Gastrocnemius medialis (tissue), 4 donors: Measurements from ENCODE around the gene PRSS56. TPM values are rescaled to one million over a fixed set of nuclear protein-coding genes. Genes with fewer than 3 reads are reported as not detected.
A peak's percentile ranks its signal among the peaks of the same experiment; 100 is the strongest.
"Not testable (repeated sequence)": the region's sequence is repeated elsewhere in the genome, so short reads cannot be mapped to it uniquely, and the experiment has no call there.

Experiments used
- ATAC-seq, 2 donors: fragments of 150-250 bp; one replicate each; pipeline ENCODE4 v1.9.1; 2016
- DNase-seq, 2 donors: peaks; one replicate each; pipeline ENCODE4 v3.0.0-alpha.2; 2019
- H3K27ac ChIP-seq, 4 donors: fragments of 200-600 bp; sonication (generic); 1 replicate in 1 of 4; 2 replicates in 3 of 4; pipeline ENCODE4 v1.5.1; 2016 to 2018; ENCODE audit warnings: mild to moderate bottlenecking in 2 of 4, moderate library complexity in 1 of 4
- H3K27me3 ChIP-seq, 3 donors: fragments of 200-600 bp; sonication (generic) in 2 of 3; 1 replicate in 1 of 3; 2 replicates in 2 of 3; pipeline versions ENCODE4 v1.5.1 to v1.6.0; 2016 to 2019; ENCODE audit warnings: mild to moderate bottlenecking in 1 of 3, moderate library complexity in 1 of 3
- H3K36me3 ChIP-seq, 2 donors: fragments of 200-600 bp; sonication (generic) in 1 of 2; one replicate each; pipeline ENCODE4 v1.5.1; 2017 to 2018
- H3K4me1 ChIP-seq, 2 donors: fragments of 200-600 bp; sonication (generic) in 1 of 2; one replicate each; pipeline ENCODE4 v1.5.1; 2016 to 2017; ENCODE audit warnings: mild to moderate bottlenecking in 2 of 2
- H3K4me3 ChIP-seq, 4 donors: fragments of 200-600 bp; sonication (generic) in 3 of 4; 1 replicate in 1 of 4; 2 replicates in 3 of 4; pipeline ENCODE4 v1.5.1; 2016 to 2019; ENCODE audit warnings: mild to moderate bottlenecking in 2 of 4
- H3K9me3 ChIP-seq, 3 donors: fragments of 200-600 bp; sonication (generic) in 2 of 3; 1 replicate in 1 of 3; 2 replicates in 2 of 3; pipeline ENCODE4 v1.5.1; 2016 to 2019
- CTCF ChIP-seq, 5 experiments: fragments of 450-650 bp in 3 of 5; fragments of 200-600 bp in 2 of 5; sonication (generic) in 2 of 5; IDR thresholded peaks in 4 of 5; conservative IDR thresholded peaks in 1 of 5; 1 replicate in 4 of 5; 2 replicates in 1 of 5; pipeline ENCODE4 v1.5.1; 2016 to 2019; ENCODE audit warnings: antibody characterized with exemption in 5 of 5, mild to moderate bottlenecking in 3 of 5, moderate library complexity in 3 of 5
- POLR2A ChIP-seq, 2 donors: fragments of 450-650 bp; IDR thresholded peaks; one replicate each; pipeline ENCODE4 v1.6.1; 2017; ENCODE audit warnings: antibody characterized with exemption in 2 of 2, mild to moderate bottlenecking in 2 of 2, moderate library complexity in 2 of 2
- in situ Hi-C, 4 donors: fragments of 200-750 bp; cut with MboI; loops; one replicate each; pipeline versions ENCODE4 v1.15.0 to v1.8.0; 2017; ENCODE audit warnings: low sequenced_read_pairs in 4 of 4
- intact Hi-C: fragments of 100-400 bp; cut with DNase I; formaldehyde crosslinking; loops from one replicate; pipeline ENCODE4 v1.15.1; 2023; ENCODE audit warnings: low total_unique reads
- total RNA-seq, 4 donors: library from RNA; depleted of rRNA; stranded (reverse); fragments of >200 nt; gene quantifications; one replicate each; pipeline versions ENCODE4 v1.1.0 to v1.2.3, GENCODE V29; 2016

The PRSS56 gene
- total RNA-seq, 4 donors from 2014 or later, result 1.0 to 3.2 (median 2.2) TPM

DNA sequence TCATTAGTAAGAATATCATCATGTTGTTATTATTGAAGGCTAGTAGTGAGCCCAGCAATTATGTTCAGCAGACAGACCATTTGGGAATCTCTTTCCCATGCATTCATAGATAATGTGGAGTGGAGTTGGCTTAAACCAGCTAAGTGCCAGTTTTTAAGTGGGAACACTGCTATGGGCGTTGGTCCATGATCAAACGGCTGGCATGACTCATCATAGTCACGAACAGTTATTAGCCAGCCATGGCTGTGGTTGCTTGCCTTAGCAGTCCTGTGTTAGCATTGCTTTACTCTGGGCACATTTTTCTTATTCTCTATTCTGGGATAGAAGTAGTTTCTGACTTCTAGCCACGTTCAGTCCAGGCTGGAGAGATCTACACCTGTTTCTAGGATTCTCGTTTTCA is 48.0 kb downstream of the PRSS56 start:
- DNase-seq, result no peak
- peak; percentile 34 to 53 for ATAC-seq
- TF ChIP-seq POLR2A (IDR thresholded peaks at IDR 0.05) (no peak), CTCF (IDR thresholded peaks at IDR 0.05 in 4 of 5, conservative IDR thresholded peaks at IDR 0.05 in 1 of 5) (no peak)
- Histone ChIP-seq H3K4me1 (peaks cover 18 to 63% of the 10 kb centered on the region in 2 donors), H3K27me3 (no peaks in the 10 kb centered on the region), H3K36me3 (peaks cover 0 to 79% of the 10 kb centered on the region in 2 donors), H3K27ac (peak overlapping the region; percentile 75 to 93 (median 88)), H3K9me3 (no peaks in the 10 kb centered on the region), H3K4me3 (no peak overlapping the region)
- in situ Hi-C loops (no loop called here), intact Hi-C loops (no loop called here)

DNA sequence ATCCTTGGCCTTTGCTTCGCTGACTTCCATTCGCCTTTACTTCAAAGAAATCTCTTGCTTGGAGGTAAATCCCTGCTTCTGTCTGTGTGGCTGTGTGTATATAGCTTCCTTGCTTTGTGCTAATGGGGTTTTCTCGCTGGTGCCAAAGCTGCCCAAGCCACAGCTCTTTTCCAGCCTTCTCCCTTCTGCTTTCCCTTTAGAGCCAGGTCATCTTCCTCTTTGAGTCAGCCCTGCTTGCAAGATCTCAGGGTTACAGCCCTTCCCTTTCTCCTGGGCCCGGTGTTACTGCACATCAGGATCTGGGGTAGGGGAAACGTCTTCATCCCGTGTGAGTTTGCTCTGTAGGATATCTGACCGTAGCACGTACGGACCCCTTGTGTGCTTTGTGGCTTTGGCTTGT is 49.4 kb downstream of the PRSS56 start:
- intact Hi-C loops, result no loop called here
- peak overlapping the region; percentile 15 to 93 (median 88) for H3K27ac ChIP-seq
- no peaks in the 10 kb centered on the region for H3K27me3 ChIP-seq
- TF ChIP-seq CTCF (IDR thresholded peaks at IDR 0.05 in 4 of 5, conservative IDR thresholded peaks at IDR 0.05 in 1 of 5), result no peak
- TF ChIP-seq POLR2A (IDR thresholded peaks at IDR 0.05), result no peak
- H3K4me3 ChIP-seq, result no peak overlapping the region
- peaks cover 0 to 65% of the 10 kb centered on the region in 2 donors for H3K36me3 ChIP-seq
- DNase-seq (no peak), ATAC-seq (no peak)
- in situ Hi-C loops, result no loop called here
- H3K9me3 ChIP-seq, result no peaks in the 10 kb centered on the region
- peaks cover 28 to 74% of the 10 kb centered on the region in 2 donors for H3K4me1 ChIP-seq

DNA sequence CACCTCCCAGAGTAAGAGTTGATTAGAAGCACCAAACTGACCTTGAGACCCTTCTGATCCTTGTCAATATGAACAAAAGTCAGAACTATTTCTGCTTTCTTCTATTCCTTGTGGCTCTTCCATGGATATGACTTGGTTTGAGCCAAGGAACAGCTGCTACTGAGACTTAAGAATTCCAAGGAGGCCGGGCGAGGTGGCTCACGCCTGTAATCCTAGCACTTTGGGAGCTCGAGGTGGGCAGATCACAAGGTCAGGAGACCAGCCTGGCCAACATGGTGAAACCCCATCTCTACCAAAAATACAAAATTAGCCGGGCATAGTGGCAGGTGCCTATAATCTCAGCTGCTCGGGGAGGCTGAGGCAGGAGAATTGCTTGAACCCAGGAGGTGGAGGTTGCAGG is 50.3 kb downstream of the PRSS56 start:
- H3K27ac ChIP-seq, result peak overlapping the region; percentile 45 to 93 (median 88)
- DNase-seq (peak in 1 of 2 donors; percentile 80), ATAC-seq (peak in 1 of 2 donors; percentile 11)
- H3K36me3 ChIP-seq, result peaks cover 0 to 56% of the 10 kb centered on the region in 2 donors
- in situ Hi-C loops, H3K4me3 ChIP-seq, H3K27me3 ChIP-seq, H3K9me3 ChIP-seq, intact Hi-C loops: not testable (repeated sequence)
- H3K4me1 ChIP-seq, result peaks cover 37 to 81% of the 10 kb centered on the region in 2 donors

GRCh38 chr2:232571026-232571474 is 50.9 kb downstream of the PRSS56 start:
- H3K27me3 ChIP-seq, result no peaks in the 10 kb centered on the region
- ATAC-seq, result no peak
- H3K4me3 ChIP-seq, result no peak overlapping the region
- in situ Hi-C loops (no loop called here), intact Hi-C loops (no loop called here)
- H3K36me3 ChIP-seq, result peaks cover 0 to 50% of the 10 kb centered on the region in 2 donors
- TF ChIP-seq CTCF (IDR thresholded peaks at IDR 0.05 in 4 of 5, conservative IDR thresholded peaks at IDR 0.05 in 1 of 5), result no peak
- no peak for TF ChIP-seq POLR2A (IDR thresholded peaks at IDR 0.05)
- peaks cover 40 to 83% of the 10 kb centered on the region in 2 donors for H3K4me1 ChIP-seq
- H3K9me3 ChIP-seq, result no peaks in the 10 kb centered on the region
- peak overlapping the region; percentile 45 to 93 (median 88) for H3K27ac ChIP-seq
- DNase-seq, result no peak

- TF ChIP-seq CTCF (IDR thresholded peaks at IDR 0.05 in 4 of 5, conservative IDR thresholded peaks at IDR 0.05 in 1 of 5), result no peak
- no peak for TF ChIP-seq POLR2A (IDR thresholded peaks at IDR 0.05)
- no peak for DNase-seq
- H3K4me1 ChIP-seq, result peaks cover 54 to 91% of the 10 kb centered on the region in 2 donors
- no peaks in the 10 kb centered on the region for H3K27me3 ChIP-seq
- in situ Hi-C loops, result no loop called here
- H3K36me3 ChIP-seq, result peaks cover 0 to 35% of the 10 kb centered on the region in 2 donors
- no peak for ATAC-seq
- peak overlapping the region; percentile 85 to 93 (median 88) for H3K27ac ChIP-seq
- no peak overlapping the region for H3K4me3 ChIP-seq
- intact Hi-C loops, result no loop called here
- no peaks in the 10 kb centered on the region for H3K9me3 ChIP-seq
These were observed 52.9 kb downstream of the PRSS56 start for GRCh38 chr2:232573042-232573441.
